Central memory CD8-positive, alpha-beta T cell (primary cell): ENCODE results near the gene EVI5L.
"Not testable (repeated sequence)": the region's sequence is repeated elsewhere in the genome, so short reads cannot be mapped to it uniquely, and the experiment has no call there.

Source experiments
- ATAC-seq: fragments of 150-1000 bp; cut with Tn5 transposase; replicated peaks from 2 replicates; pipeline ENCODE4 v1.10.0; 2022; ENCODE audit warnings: mild to moderate bottlenecking, moderate FRiP score, moderate number of reproducible peaks; ENCODE audit not compliant: poor library complexity, severe bottlenecking; ENCODE audit errors: extremely low read depth
- DNase-seq, 2 donors: peaks; one replicate each; pipeline ENCODE4 v3.0.0; 2021; ENCODE audit warnings: low spot score in 2 of 2
- H3K27ac Mint-ChIP-seq: one replicate; pipeline ENCODE4 v1.8.0; 2022; ENCODE audit warnings: low read depth, mild to moderate bottlenecking, moderate library complexity, mixed read lengths
- H3K27me3 Mint-ChIP-seq: one replicate; pipeline ENCODE4 v1.8.0; 2022; ENCODE audit warnings: mixed read lengths
- H3K36me3 Mint-ChIP-seq: one replicate; pipeline ENCODE4 v1.8.0; 2022; ENCODE audit warnings: mild to moderate bottlenecking, moderate library complexity, mixed read lengths; ENCODE audit not compliant: insufficient read depth
- H3K4me1 Mint-ChIP-seq: one replicate; pipeline ENCODE4 v1.8.0; 2022; ENCODE audit warnings: mixed read lengths
- H3K4me3 Mint-ChIP-seq: one replicate; pipeline ENCODE4 v1.8.0; 2022; ENCODE audit warnings: mild to moderate bottlenecking, moderate library complexity, mixed read lengths
- H3K9me3 Mint-ChIP-seq: one replicate; pipeline ENCODE4 v1.8.0; 2022; ENCODE audit warnings: mixed read lengths

EVI5L gene

GRCh38 chr19:7829561-7830271 lies at the start of gene EVI5L:
TSS of gene EVI5L (plus strand) at chr19:7830218. CDS start at chr19:7846543, 16,325 bp downstream.
- peak; percentile 98 to 99 for DNase-seq
- Mint-ChIP-seq H3K4me1 (peaks cover 23% of the 10 kb centered on the region), H3K27ac (peak within 1 kb of the TSS; percentile 49), H3K27me3 (no peaks in the 10 kb centered on the region), H3K36me3 (peaks cover 4% of the 10 kb centered on the region), H3K9me3 (no peaks in the 10 kb centered on the region), H3K4me3 (peak within 1 kb of the TSS; percentile 82)
- ATAC-seq = peak; percentile 89

GRCh38 chr19:7781157-7781556 lies 48.9 kb upstream of the EVI5L start:
- Mint-ChIP-seq H3K36me3 (no peaks in the 10 kb centered on the region), H3K4me1 (no peaks in the 10 kb centered on the region), H3K27me3 (peaks cover 74% of the 10 kb centered on the region), H3K9me3 (no peaks in the 10 kb centered on the region), H3K4me3 (no peak overlapping the region), H3K27ac (no peak overlapping the region)
- no peak for DNase-seq
- no peak for ATAC-seq

- Mint-ChIP-seq H3K27me3 (peaks cover 81% of the 10 kb centered on the region), H3K36me3 (peaks cover 3% of the 10 kb centered on the region)
Measured at GRCh38 chr19:7783991-7784423, 46.0 kb upstream of the EVI5L start.

DNA sequence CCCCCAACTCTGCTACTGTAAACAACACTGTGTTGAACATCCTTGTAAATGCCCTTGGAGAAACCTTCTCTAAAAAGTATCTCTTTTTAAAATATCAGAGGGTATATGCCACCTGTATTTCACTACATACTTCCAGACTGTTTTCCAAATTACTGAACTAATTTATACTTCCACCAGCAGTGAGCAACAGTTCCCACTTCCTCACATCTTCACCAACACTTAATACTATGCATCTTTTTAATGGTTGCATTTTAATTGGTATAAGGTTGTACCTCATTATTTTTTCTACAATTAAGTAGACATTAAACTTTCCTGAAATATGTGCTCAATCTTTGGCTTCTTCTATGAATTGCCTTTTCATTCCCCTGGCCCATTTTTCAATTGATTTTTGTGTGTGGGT lies 45.2 kb upstream of the EVI5L start:
- no peaks in the 10 kb centered on the region for H3K9me3 Mint-ChIP-seq
- peaks cover 3% of the 10 kb centered on the region for H3K36me3 Mint-ChIP-seq
- peaks cover 86% of the 10 kb centered on the region for H3K27me3 Mint-ChIP-seq
- peaks cover 6% of the 10 kb centered on the region for H3K4me1 Mint-ChIP-seq
- ATAC-seq = no peak
- H3K27ac Mint-ChIP-seq = no peak overlapping the region
- DNase-seq = no peak
- H3K4me3 Mint-ChIP-seq = no peak overlapping the region

More at GRCh38 chr19:7783991-7784423, 46.0 kb upstream of the EVI5L start:
- DNase-seq = no peak
- no peak for ATAC-seq
- no peak overlapping the region for H3K4me3 Mint-ChIP-seq
- no peaks in the 10 kb centered on the region for H3K9me3 Mint-ChIP-seq
- no peak overlapping the region for H3K27ac Mint-ChIP-seq
- H3K4me1 Mint-ChIP-seq = peaks cover 6% of the 10 kb centered on the region

- Mint-ChIP-seq H3K4me1 (peaks cover 6% of the 10 kb centered on the region), H3K9me3 (no peaks in the 10 kb centered on the region), H3K4me3 (peak overlapping the region; percentile 38), H3K27me3 (peaks cover 73% of the 10 kb centered on the region), H3K36me3 (peaks cover 3% of the 10 kb centered on the region), H3K27ac (no peak overlapping the region)
- ATAC-seq (no peak), DNase-seq (no peak)
Measured at GRCh38 chr19:7787141-7787540, 42.9 kb upstream of the EVI5L start.

- DNase-seq = no peak
- Mint-ChIP-seq H3K9me3 (no peaks in the 10 kb centered on the region), H3K4me3 (peak overlapping the region; percentile 38), H3K4me1 (peaks cover 6% of the 10 kb centered on the region), H3K27me3 (peaks cover 68% of the 10 kb centered on the region), H3K36me3 (peaks cover 3% of the 10 kb centered on the region), H3K27ac (no peak overlapping the region)
- ATAC-seq = no peak
Measured at GRCh38 chr19:7787602-7788177, 42.3 kb upstream of the EVI5L start.

DNA sequence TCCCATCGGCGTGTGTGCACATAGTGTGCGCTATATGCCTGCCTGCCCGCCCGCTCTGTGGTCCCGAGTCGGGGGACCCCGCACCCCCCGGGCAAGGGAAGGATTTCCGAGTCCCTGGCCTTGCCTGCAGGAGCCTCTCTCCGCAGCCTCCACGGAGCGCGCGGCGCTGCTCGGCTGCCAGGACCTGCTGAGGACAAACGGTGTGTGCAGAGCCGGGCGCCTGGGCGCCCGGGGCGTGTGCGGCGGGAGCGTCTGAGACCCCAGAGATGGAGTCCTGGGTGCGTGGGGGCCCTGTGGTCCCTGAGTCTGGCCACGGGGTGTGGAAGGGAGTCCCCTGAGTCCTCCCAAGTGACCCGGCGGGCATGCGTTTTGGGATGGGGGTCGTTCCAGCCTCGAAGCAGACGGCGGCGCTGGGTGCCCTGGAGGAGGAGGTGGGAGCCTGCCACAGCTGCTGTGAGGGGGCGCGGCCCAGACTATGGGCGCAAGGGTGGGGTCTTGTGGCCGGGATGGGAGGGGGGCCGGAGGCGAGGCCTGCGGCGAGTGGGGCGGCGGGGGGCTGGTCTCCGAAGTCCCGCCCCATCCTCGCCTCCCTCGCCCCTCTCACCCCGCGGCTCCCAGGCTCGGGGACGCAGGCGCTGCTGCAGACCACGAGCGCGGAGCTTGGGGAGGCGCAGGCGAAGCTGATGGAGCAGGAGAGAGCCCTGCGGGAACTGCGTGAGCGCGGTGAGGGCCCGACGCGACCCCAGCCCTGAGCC lies 41.7 kb upstream of the EVI5L start:
- peaks cover 5% of the 10 kb centered on the region for H3K36me3 Mint-ChIP-seq
- DNase-seq (no peak), ATAC-seq (no peak)
- H3K27me3 Mint-ChIP-seq = peaks cover 62% of the 10 kb centered on the region
- no peak overlapping the region for H3K27ac Mint-ChIP-seq
- H3K9me3 Mint-ChIP-seq = no peaks in the 10 kb centered on the region
- H3K4me3 Mint-ChIP-seq = no peak overlapping the region
- H3K4me1 Mint-ChIP-seq = peaks cover 6% of the 10 kb centered on the region

DNA sequence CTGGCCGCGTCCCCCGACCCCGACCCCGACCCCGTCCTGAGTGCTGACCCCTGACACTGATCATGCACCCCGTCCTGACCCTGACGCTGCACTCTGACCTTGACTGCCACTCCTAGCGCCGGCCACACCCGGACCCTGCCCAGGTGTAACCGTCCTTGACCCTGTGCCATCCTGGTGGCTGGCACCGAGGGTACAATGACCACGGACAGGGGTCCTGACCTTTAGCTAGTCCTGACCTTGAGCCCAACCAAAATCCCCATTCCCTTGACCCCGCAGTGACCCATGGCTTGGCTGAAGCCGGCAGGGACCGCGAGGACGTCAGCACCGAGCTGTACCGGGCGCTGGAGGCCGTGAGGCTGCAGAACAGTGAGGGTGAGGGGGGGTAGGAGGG lies 41.1 kb upstream of the EVI5L start:
- peaks cover 56% of the 10 kb centered on the region for H3K27me3 Mint-ChIP-seq
- DNase-seq (no peak), ATAC-seq (no peak)
- no peak overlapping the region for H3K4me3 Mint-ChIP-seq
- no peak overlapping the region for H3K27ac Mint-ChIP-seq
- peaks cover 5% of the 10 kb centered on the region for H3K36me3 Mint-ChIP-seq
- peaks cover 6% of the 10 kb centered on the region for H3K4me1 Mint-ChIP-seq
- H3K9me3 Mint-ChIP-seq = no peaks in the 10 kb centered on the region

GRCh38 chr19:7789447-7789846 lies 40.6 kb upstream of the EVI5L start:
- Mint-ChIP-seq H3K27ac (no peak overlapping the region), H3K36me3 (peaks cover 5% of the 10 kb centered on the region), H3K27me3 (peaks cover 51% of the 10 kb centered on the region), H3K4me3 (no peak overlapping the region), H3K9me3 (no peaks in the 10 kb centered on the region), H3K4me1 (peaks cover 6% of the 10 kb centered on the region)
- ATAC-seq (no peak), DNase-seq (no peak)

DNA sequence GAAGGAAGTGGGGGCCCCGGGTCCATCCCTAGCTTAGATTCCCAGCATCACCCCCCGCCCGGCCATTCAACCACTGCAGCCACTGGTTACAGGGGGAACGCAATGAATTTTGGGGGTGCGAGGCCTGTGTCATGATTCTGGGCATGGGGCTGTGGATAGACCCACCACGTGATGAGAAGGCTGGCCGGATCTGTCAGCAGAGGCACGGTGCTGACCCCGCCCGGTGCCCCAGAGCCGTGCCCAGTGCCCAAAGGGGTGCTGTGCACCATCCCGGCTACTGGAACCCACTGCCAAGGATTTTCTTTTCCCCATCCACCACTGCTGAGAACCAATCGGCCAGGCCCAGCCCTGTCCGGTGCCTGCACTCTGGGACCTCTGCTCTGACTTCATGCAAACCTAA lies 39.6 kb upstream of the EVI5L start:
- Mint-ChIP-seq H3K9me3 (no peaks in the 10 kb centered on the region), H3K4me1 (peaks cover 6% of the 10 kb centered on the region), H3K27ac (no peak overlapping the region), H3K27me3 (peaks cover 41% of the 10 kb centered on the region), H3K36me3 (peaks cover 5% of the 10 kb centered on the region), H3K4me3 (no peak overlapping the region)
- no peak for ATAC-seq
- no peak for DNase-seq

DNA sequence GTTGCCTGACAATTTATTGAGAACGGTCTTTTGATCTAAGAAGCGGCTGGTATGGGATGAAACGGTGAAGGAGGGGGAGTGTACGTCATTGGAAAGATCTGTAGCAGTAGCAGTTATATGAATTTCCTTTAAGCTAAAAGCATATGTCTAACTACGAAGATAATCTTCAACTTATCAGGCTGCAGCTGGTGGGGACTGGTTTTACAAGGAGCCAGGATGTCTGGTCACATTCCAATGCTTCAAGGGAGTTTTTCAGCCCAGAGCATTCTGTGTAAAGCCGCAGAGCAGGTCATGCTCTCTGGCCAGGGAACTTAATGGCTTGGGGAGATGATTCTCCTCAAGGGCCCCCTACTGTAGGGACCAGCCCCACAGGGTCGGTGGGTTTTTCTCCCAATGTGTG lies 37.7 kb upstream of the EVI5L start:
- Mint-ChIP-seq H3K9me3 (no peaks in the 10 kb centered on the region), H3K4me3 (no peak overlapping the region), H3K4me1 (peaks cover 3% of the 10 kb centered on the region), H3K36me3 (peaks cover 2% of the 10 kb centered on the region), H3K27ac (no peak overlapping the region), H3K27me3 (peaks cover 22% of the 10 kb centered on the region)
- no peak for DNase-seq
- no peak for ATAC-seq

GRCh38 chr19:7792701-7793100 lies 37.3 kb upstream of the EVI5L start:
- H3K27ac Mint-ChIP-seq, H3K9me3 Mint-ChIP-seq, H3K4me1 Mint-ChIP-seq, H3K4me3 Mint-ChIP-seq, H3K36me3 Mint-ChIP-seq, DNase-seq, ATAC-seq: not testable (repeated sequence)
- peaks cover 18% of the 10 kb centered on the region for H3K27me3 Mint-ChIP-seq

- Mint-ChIP-seq H3K27me3 (peaks cover 11% of the 10 kb centered on the region), H3K4me1 (no peaks in the 10 kb centered on the region), H3K27ac (no peak overlapping the region), H3K4me3 (no peak overlapping the region), H3K36me3 (peaks cover 2% of the 10 kb centered on the region), H3K9me3 (no peaks in the 10 kb centered on the region)
- no peak for ATAC-seq
- DNase-seq = no peak
Measured at GRCh38 chr19:7793493-7793892, 36.5 kb upstream of the EVI5L start.
